Amygdala (tissue), 56 donors: ENCODE results near the gene TNFRSF21.
"Not testable (repeated sequence)": the region's sequence is repeated elsewhere in the genome, so short reads cannot be mapped to it uniquely, and the experiment has no call there.

Source experiments
- DNase-seq, 56 donors: peaks; one replicate each; lab custom pipeline; 2025; lab: John Stamatoyannopoulos, UW

Gene TNFRSF21

DNA sequence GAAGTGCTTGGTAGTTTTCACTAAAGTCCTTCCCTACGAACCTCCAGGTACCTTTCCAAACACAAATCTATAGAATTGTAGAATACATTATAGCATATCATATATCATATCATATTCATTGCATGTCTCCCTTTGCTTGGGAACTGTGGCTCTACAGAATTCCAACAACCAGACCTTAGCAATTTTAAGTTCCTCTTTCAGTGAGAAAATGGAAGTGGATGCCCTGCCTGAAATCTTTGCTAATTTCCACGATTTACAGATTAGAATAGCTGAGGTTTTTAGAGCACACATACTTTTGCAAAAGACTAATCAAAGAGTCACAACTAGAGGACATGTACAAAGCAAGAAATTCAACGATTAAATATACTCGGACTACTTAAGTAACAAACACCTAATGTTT, 78.6 kb downstream of the TNFRSF21 start:
- no peak for DNase-seq

DNA sequence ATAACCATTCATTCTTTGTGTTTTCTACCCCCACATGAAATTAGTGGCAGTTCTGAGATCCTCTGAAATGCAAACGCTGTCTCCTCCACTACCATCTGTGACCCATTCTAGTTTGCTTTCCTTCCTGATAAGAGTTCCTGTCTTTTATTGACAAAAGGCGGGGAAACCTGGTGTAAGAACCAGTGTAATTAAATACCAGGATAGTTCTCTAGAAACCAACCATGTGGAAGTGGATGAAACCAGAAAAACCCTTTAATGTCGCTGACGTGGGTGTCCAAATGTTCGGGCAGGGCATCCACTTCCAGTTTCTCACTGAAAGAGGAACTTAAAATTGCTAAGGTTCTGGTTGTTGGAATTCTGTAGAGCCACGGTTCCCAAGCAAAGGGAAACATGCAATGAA, 79.1 kb downstream of the TNFRSF21 start:
- no peak for DNase-seq

GRCh38 chr6:47229255-47229654, 80.5 kb downstream of the TNFRSF21 start:
- no peak for DNase-seq

GRCh38 chr6:47228093-47228492, 81.6 kb downstream of the TNFRSF21 start:
- DNase-seq = not testable (repeated sequence)

DNA sequence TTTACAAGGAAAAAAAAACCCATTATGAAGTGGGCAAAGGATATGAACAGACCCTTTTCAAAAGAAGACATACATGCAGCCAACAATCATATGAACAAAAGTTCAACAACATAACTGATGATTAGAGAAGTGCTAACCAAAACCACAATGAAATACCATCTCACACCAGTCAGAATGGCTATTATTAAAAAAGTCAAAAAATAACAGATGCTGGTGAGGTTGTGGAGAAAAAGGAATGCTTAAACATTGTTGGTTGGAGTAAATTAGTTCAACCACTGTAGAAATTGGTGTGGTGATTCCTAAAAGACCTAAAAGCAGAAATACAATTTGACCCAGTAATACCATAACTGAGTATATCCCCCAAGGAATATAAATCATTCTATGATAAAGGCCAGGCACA, 86.5 kb downstream of the TNFRSF21 start:
- not testable (repeated sequence) for DNase-seq

- no peak for DNase-seq
Measured at GRCh38 chr6:47221565-47221964, 88.1 kb downstream of the TNFRSF21 start.

- DNase-seq = no peak
Measured at GRCh38 chr6:47209632-47210031, 100.1 kb downstream of the TNFRSF21 start.

DNA sequence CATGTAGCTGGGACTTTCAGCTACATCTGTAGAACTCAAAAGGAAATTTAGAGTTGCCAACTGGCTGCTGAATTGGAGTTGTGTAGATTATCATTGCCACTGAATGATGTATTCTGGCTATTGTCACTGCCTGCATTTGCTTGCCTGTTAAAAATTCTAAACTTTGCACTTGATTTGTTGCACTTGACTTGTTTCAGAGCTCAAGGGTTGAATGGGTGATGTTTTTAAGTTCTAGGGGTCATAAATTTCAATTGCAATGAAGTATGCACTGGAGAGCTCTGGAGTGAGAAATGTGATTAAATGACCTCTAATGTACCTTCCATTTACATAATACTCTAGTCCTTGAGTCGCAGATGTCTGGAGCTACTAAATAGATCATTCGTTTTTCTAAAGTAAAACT, 102.4 kb downstream of the TNFRSF21 start:
- DNase-seq = no peak

DNA sequence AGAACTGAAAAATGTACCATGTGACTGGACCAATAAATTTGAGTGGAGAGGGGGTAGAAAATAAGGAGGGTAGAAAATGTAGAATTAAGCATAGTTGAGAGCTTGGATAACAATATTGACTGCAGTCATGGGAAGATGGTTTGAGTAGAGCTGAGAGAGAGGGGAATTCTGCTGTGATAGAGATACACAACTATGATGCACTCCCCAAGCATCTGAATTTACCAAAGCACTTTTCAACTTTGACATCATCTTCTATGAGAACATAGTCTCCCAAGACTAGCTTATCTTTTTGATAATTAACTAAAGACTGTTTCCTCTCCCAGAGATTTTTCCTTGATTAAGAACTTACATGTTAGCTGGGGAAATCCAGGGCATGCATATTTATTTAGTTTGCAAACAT, 103.1 kb downstream of the TNFRSF21 start:
- no peak for DNase-seq

GRCh38 chr6:47203938-47204611, 105.6 kb downstream of the TNFRSF21 start:
- DNase-seq = no peak

- DNase-seq = no peak
Measured at GRCh38 chr6:47203266-47203937, 106.3 kb downstream of the TNFRSF21 start.

DNA sequence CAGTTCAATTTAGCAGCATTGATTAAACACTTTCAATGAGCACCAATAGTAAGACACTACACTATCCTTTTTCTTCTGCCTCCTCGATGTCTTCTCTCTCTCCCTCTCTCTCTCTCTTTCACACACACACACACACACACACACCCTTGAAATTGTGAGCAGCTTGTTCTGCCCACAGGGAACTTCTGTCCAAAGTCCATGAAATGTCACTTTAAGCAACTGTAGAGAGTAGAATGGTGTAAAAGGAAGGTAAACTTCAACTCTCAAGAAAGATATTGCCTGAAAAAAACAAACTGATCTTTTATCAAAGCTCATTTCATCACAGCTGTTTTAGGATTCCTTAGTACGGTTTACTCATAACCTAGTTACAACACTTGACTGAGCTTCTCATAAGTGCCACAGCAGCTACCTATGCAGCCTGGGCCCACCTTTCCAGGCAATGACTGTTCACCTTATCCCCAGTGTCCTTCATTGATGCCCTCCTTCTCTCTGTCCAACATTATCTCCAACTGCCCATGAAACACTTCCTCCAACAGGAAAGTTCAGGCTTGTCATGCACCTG, 107.0 kb downstream of the TNFRSF21 start:
- no peak for DNase-seq

GRCh38 chr6:47200536-47201334, 109.0 kb downstream of the TNFRSF21 start:
- DNase-seq = no peak

DNA sequence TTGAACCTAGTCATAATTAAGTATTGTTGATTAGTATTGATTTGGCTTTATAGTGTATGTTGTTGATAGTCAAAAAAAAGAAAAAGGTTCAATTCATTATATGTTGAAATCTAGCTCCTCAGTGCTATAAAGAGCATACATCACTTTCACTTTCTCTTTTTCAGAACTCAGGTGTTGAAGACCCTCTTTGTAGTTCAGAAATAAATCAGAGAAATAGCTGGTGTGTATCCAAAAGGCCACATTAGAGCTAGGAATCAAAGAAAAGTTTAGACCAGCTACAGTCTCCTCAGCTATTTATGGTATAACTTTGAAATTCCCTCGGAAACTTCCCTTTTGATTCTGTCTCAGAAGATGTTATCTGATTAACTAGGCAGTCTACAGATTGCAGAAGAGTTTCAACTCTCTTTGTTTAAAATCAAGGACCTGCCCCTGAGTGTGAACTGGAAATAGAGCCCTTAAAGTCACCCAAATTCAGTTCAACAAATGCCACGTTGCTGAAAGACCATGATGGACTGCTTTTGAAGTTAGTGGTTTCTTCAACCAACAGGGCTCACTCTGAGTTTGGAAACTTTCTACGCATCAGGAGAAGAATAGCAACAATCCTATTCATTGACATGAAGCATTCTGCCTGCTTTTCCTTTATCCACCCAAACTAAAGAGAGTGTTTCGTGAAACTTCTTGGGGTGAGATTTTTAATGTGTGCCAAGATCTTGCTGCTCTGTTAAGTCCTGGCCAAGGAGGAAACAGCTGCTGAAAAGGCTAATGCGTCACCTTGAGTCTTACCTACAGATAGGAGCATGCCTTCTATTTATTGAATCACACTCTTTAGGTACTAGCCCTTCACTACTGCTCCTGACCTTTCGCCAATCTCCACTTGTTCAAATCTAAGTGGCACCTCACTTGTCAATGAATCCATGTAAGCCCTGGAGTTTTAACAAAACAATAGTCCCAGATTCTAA, 111.7 kb downstream of the TNFRSF21 start:
- no peak for DNase-seq

DNA sequence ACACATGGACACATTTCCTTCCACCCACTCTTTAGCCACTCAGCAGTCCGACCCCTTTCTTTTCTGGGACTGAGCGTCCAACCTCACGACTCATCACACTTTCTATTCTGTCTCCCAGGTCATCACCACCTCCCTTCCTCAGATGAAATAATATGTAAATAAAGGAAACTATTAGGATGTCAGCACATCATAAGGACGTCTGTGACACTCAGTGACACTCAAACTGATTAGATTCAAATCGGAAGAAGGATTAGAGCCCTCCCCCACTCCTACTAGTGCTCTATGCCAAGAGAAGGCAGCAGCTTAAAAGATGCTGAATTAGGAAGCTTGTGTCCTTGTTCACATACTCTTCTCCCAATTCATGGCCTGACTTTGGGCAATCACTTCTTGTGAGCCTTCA, 113.6 kb downstream of the TNFRSF21 start:
- DNase-seq = no peak

- no peak for DNase-seq
Measured at GRCh38 chr6:47195011-47195650, 114.6 kb downstream of the TNFRSF21 start.

DNA sequence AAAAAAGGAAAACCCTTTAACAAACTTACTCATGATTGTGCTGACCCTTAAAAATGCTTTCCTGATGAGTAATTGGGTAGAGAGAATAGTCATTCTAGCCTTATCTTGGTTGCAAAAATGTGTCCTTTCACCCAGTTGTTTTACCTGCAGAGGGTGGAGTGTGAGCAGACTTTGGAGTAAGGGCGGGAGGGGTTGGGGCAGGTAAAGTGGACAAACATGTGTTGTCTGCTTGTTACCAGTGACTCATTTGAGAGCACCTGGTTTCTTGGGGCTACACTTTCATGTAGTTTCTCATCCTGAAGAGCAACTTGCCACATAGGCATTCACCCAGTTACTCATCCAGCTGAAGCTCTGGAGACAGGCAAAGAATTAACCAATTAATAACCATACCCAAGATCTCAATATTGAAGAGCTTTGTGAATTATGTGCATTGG, 121.1 kb downstream of the TNFRSF21 start:
- DNase-seq = no peak

DNA sequence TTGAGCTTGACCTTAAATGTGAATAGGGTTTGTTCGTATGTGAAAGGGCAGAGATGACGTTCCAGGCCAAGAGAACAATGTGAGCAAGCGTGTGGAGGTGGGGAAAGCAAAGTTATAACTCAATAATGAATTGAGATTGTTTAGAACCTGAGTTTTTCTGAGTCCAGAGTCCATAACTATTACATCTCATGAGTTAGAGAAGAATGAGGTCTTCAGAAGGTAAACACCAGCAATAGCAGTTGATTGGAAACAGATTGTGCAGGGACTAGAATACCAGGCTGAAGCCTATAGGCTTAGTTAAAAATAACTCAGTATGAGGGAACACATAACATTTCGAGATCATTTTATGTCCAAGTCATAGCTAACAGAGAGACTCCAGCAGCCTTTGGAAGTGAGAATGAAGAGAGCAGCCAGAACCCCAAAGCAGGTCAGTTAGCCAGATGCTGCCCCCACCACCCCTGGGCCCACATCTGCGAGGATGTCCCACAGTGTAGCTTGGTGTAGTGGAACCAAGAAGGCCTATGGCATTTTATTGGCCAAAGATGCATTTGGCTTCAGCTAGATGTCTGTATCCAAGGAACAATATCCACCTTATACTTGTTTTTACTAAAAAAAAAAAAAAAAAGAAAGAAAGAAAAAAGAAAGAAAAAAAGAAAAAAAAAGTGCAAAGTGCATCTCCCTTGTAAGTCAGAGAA, 121.7 kb downstream of the TNFRSF21 start:
- DNase-seq = no peak

GRCh38 chr6:47187113-47187512, 122.6 kb downstream of the TNFRSF21 start:
- no peak for DNase-seq
